HG02943 (cell line): ENCODE results near the gene ADRA2B.

ENCODE experiments used
- ATAC-seq: cut with Tn5 transposase; IDR thresholded peaks from one replicate; pipeline ENCODE4 v1.9.1; 2021; ENCODE audit warnings: mild to moderate bottlenecking, low read depth, moderate library complexity; ENCODE audit not compliant: unreplicated experiment

Gene ADRA2B

DNA sequence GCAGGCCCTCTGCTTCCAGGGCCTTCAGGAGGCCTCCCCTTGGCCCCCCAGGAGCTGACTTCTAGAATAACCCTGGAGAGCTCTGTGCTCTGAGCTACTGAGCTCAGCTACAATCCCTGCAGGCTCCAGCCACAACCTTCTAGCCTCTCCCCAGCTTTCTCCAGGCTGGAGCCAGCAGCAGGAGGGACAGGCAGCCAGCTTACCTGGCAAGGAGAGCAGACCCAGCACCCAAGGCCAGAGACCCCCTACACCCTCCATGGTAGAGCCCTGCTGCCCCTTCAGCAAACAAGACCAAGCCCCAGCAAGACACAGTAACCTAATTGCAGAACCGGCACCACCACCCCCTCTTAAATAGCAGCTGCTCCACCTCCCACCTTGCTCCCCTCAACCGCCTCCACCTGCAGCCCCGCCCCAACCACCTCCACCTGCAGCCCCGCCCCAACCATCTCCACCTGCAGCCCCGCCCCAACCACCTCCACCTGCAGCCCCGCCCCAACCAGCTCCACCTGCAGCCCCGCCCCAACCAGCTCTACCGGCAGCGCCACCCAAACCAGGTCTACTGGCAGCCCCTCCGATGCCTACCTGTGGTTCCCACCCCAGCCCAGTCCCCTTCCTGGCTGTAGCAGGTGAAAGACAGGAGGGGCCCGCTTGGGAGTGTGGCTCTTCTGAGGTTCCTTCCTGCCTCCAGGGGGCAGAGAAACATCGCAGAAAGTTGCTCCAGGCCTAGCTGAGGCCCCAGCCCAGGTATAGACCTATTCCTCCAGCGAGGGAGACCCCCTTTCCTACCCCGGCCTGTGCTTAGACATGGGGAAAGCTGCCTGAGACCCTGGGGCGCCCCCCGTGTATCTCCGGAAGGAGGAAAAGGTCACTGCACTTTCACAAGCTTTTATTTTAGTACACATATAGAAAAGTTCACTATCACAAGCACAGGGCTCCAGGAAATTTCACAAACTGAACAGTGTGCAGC, 22.1 kb upstream of the ADRA2B start, which contains the start of gene ASTL:
TSS of gene ASTL (minus strand) at position 324 of the 967 bp plus-strand sequence. CDS start at position 258, 66 bp downstream.
- ATAC-seq = no peak

DNA sequence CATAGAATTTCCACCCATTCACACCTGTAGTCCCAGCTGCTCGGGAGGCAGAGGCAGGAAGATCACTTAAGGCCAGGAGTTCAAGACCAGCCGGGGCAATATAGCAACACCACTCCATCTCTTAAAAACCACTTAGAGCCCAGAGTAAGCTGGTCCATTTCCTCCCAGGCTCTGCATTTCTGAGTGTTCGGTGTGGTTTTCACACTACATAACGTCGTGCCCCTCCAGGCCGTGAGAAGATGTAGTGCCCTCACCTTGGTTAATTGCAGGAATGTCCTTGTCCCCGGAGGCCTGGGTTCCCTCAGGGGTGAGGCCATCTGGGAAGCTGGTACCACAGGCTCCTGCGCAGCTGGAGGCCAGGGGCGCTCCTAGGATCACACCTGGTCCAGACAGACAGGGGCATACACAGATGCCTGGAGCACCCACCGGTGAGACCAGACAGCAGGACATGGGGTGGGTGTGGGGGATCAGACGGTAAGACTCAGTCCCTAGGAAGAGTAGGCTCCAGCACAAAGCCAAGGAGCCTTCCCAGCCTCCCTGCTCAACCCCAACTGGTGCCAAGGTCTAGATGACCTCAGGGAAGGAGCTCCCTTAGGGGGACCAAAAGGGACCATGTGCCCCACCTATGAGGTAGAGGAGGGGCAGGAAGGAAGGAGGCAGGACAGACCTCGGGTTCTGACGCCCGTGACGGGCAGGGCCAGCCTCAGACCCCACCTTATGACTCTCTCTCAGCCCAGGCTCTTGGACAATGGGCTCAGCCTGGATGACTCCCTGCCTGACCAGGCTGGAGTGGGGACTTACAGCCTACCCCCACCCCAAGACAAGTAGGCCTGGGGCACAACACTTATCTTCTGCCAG, 21.2 kb upstream of the ADRA2B start:
- no peak for ATAC-seq

DNA sequence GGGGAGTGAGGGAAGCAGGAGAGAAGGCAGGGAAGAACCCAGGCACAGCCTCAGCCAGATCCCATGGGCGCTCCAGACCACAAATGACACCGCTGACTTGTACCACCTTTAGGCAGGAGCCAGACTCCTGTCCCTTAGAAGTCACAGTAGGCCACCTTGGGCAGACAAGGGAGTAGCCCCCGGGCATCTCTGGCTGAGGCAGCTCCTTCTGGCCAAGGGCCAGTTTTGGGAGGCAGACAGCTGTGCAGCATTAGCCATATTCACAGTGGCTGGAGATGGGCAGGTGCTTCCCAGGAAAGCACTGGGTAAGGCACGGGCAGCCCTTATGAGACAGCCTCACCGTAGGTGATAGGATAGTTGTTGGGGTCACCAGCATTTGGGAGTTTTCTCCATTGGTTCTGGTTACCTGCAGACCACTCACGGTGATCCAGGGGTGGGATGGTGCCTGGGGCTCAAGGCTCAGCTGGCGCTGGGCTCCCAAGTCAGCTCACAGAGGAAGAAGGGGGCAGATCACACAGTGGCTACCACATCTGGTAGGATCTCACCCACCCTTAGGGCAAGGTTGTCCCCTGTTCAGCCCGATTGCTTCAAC, 19.9 kb upstream of the ADRA2B start:
- ATAC-seq = no peak

DNA sequence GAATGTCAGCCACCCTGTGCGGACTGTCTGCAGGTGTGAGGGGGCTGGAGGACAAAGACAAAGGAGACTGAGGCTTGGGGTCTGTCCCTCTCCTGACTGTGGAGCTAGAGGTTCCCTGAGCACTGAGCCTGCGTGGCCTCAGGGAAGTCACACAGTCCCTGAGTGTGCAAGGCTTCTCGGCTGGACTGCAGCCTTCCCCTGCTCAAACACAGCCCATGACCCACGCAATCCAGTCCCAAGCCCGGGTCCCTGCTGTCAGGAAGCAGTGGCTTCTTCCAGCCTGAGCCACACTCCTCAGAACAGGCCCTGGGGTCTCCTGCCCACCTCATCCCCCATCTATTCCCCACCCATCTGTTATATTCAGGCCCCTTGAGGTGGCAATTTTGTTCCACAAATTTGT, 19.2 kb upstream of the ADRA2B start:
- ATAC-seq = no peak

DNA sequence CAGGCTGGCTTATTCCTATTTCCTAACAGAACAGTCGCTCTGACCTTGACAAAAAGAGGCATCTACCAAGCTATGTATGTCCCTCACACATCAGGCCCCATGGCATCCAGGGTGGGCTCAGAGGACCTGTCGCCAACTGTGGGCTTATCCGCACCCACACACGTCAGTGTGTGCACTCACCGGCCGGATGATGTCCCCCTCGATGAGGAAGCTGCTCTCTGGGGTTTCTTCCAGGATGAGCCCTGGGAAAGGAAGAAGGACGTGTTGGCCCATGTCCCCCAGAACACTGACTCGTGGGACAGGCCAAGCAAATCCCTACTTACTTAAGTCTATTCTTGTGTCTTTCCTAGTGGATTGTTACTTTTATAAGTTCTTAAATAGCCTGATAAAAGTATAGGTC, 18.8 kb upstream of the ADRA2B start:
- no peak for ATAC-seq

DNA sequence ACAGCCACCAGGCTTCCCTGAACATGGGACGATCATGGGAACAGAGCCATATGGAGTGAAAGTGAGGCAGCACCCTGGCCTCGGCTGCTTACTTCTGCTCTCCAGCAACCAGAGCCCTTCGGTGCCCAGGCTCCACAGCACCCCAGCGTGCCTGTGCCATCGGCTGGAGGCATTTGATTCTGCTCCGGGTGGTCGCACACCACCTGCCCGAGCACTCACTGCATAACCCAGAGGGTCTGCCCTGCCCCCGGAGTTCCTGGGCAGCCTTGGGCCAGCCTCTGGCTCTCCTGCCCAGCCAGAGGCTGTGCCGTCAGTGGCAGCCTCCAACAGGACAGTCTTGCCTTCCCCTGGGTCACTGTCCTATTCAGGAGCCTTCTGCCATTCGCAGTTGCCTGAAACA, 18.1 kb upstream of the ADRA2B start:
- no peak for ATAC-seq

DNA sequence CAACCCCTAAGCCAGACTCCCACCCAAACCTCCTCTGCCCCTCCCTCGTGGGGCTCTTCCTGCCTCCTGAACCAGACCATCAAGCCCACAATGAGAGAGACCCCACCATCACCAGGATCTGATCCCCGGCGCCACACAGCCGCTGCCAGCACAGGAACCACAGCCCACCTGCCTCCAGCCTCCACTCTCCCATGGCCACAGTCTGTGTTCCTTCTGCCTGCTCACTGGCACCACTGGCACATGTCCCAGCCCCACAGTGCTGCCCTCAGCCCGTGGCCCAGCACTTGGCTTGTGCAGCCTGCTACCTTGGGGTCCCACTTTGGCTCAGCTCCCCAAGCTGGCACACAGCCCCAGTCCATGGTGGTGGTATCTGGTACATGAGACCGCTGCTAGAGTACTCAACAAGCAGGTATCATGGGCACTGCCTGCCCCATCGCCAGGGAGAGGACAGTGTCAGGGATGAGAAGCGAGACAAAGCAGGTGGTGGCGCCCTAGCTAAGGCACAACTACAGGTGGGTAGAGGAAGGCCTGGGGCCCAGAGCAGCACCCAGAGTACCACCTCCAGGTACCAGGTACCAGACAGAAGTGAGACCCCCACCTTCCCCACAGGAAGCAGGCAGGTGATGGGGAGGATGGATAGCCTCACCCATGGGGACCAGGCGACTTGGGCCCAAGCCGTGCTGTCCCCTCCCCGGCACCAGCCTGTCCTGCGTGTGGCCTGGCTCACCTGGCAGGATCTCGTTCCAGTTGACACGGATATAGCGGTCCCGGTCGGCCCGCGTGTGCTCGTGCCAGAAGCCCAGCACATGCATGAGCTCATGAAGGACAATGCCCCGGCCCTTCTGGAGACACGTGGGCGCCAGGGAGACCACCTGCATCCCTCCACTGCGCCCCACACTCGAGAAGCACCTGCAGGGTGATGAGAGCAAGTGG, 15.7 kb upstream of the ADRA2B start:
- no peak for ATAC-seq

DNA sequence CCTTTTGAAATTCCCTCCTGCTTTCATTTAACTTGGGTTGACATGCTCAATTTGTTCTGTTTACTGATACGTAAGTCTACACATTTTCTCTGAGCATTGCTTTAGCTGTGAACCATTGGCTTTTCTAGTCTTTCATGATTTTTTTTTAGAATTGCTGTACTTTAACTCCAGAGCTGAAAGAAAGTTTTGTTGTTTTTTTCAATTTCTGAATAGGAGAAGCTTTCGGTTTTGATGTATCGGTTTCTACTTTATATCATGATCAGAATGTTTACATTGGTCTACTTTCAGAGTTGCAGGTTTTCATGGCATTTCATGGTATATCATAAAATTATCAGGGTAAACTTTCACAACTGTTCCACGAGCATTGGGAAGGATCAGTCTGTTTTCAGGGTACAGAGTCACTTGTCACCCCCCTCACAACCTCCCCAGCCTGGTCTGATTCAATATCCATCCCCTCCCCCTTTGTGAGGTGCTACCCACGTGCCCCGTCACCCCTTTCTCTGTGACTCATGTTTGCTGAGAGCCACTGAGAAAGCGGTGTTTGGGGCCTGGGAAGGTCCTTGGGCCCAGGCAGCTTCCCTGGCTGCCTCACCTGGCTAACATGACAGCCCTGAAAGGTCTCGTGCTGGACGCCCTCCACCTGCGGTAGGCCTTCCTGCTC, 14.9 kb upstream of the ADRA2B start:
- no peak for ATAC-seq

DNA sequence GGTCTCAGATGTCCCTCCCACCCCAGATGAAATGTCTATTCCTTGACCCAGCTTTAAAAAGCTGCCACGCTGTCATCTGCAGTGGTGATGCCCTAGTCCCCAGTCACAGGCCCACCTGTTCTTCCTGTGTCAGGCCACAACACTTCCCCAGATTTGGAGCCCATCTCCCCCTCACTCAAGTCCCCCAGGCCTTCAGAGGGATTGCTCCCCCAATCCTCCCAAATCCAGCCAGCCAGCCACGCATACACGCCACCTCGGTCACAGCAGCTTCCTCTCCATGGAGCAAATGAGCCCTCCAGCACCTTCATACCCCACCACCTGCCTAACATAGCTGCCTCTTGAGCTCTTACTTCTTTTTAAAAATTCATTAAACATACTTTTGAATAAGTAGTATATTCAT, 14.1 kb upstream of the ADRA2B start:
- no peak for ATAC-seq

DNA sequence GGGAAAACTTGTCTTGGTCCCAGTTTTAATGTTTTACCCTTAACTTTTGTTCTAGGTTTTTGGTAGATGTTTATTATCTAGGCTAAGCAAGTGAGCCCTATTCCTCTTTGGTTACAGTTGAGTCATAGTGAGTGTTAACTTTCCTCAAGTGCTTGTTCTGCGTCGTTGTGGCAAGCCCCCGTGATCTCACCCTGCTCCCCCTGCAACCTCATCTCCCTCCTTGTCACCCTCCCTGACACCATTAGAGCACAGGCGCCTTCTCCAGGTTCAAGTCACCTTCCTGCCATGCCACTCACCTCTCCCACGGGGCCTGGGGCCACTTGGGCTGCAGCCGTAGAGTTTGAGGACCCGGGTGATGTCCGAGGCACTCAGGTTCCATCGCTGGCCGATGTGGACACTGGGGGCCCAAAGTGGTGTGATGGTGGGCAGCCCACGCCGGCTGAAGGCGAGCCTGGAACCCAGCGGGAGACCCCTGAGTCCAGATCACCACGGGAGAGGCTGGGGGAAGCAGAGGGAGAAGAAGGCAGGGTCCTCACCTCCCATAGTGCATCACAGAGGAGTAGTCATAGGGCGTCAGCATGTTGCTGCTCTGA, 13.3 kb upstream of the ADRA2B start:
- ATAC-seq = no peak

DNA sequence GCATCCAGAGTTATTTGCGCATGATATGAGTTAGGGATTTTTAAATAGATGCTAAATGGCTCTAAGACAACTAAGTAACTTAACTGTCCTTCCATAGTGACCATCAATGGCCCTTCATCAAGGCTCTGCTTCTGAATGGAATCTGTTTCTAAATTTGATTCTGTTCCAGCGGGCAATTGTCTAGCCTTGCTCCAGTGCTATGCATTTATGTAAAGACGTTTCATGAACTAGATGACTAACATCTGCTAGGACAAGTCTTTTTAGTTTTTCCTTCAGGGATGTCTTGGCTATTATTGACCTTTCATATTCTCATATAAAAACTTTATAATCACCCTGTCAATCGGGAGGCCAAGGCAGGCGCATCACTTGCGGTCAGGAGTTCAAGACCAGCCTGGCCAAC, 12.1 kb upstream of the ADRA2B start:
- no peak for ATAC-seq

DNA sequence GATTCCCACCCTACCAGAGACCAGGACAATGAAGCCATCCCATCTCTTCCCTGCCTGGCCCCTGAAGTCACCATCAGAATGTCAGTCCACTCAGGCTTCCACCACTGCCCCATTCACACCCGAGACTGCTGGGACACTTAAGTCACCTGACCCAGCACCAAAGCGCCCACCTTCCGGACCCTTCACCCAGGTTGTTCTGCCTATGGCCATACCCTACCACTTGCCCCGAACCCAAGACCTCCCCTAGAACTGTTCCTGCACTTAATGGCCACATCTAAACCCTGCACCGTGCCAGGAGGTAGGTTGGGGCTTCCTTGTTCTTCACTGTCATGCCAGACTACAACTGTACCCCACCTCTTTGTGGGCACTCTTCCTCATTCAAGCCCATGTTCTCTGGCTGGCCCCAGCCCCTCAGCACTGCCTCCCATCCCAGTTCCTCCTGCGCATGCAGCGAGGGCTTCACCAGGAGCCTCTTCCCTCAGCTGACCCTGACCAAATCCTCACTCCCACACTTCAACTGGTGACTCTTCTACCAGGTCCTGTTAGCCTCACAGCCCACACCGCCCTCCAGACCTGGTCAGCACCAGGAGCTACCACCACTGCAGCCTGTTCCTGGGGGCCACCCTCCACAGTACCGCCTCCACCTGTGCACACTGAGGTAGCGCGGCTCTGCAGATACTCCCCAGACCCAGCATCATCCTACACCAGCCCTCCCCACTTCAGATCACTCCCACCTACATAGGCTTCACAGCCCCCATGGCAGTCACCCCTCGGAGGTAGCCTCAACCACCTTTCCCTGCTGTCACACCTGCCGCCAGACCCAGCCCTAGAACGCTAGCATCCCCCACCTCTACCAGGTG, 8.3 kb upstream of the ADRA2B start:
- ATAC-seq = no peak

DNA sequence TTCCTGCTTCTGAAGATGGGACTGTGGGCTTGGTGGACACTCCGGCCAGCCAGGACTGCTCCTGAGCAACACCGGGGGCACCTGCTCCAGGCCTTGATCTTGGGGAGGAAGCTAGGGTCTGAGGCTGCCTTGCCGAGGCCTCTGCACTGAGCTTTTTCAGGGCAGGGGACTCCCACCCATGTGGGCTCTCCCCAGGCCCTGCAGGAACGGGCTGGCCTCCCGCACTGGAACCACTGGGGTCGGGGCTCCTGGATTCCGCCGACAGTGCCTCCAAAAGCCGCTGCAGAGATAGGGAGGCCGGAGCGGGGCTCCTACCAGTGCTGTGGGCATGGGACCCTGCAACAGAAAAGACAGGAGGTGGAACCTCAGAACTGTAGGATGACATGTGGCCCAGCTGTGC, 7.6 kb upstream of the ADRA2B start:
- ATAC-seq = no peak

DNA sequence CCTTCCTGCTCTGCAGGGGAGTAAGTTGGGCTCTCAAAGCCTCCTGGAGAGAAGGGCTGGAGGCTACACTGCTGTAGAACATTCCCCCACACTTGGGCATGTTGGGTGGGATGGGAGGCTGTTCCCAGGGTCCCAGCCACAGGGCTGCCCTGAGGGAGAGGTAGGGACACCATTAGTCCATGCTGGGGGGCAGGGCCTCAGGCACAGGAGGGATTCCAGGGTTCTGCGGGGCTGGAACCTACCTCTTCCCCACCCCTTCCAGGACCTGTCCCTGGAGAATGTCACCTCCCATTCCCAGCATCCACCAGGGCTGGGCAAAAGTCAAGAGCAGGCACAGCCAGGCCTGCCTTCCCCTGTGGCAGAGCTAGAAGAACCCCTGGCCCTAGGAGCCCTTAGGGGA, 6.9 kb upstream of the ADRA2B start:
- no peak for ATAC-seq

DNA sequence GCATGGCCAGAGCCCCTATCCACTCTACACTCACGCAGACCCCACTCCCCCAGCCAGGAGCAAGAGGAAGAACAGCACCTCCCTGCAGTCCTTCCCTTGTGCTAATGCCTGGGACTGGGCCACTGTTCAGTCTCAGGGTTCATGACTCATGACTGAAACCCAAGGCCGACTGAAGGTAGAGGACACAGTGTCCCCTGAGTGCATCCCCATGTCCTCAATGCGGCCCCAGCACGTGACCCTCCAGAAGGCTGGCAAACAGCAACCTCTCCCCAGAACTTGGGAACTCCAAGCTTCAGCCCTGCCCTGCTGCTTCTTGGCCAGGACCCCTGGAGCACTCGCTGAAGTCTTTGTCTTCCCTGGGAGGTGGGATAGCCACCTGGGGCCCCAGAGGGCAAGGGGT, 6.0 kb upstream of the ADRA2B start:
- no peak for ATAC-seq

DNA sequence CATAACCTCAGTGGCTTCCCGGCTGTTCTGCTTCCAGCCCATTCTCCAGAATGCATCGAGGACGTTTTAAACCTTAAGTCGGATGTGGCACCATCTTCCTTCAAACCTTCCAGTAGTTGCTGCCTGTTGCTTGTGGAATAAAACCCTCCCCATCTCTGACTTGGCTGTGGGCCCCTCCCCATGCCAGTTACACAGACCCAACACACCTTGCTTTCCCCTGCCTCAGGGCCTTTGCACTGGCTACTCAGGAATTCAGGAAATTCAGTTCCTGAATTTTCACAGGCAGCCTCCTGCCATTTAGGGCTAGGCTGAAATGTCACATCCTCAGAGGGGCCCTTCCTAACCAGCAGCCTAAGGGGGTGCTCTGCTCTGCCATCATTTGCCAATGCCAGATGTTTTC, 5.0 kb upstream of the ADRA2B start:
- ATAC-seq = no peak

DNA sequence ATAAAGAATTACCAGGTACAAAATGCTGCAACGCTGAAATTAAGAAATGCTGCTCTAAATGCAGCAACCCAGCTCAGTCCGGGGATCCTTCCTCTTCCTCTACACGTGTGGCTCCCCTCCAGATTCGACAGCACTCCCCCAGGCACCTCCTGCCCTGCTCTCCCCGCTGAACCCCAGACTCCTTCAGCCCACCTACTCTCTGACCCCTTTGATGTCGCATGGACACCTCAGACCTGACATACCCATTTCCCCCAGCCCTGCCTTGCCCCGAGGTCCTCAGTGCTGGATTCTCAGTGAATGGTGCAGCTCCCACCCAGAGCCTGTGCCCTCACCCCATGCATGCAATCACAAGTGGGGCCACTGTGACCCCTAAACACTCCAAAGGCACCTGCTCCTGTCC, 4.6 kb upstream of the ADRA2B start:
- no peak for ATAC-seq

DNA sequence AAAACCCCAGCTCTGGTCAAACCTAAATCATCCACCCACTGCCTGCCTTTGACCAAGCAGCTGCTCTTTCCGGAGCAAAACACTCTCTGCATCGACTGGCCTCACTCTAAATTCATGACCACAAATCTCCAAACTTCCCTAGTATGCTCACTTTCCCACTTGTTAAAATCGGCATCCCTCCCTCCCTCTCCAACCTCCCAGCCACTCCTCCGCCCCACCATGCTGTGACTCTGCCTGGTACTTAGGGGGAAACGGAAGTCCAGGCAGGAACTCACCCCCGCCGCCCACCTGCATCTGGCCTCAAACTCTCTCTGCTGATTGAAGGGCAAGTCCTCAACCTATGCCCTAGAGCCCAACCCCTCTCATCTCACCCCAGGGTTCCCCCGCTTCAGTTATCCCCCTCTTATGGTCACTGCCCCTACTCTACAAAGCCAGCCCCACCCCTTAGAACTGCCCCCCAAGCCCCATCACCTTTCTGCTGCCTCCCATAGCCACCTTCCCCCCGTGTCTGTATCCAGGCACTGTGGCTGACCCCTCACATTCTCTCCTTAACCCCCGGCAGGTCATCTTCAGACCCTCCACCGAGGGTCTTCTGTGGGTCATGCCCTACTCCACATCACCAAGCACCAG, 3.8 kb upstream of the ADRA2B start:
- no peak for ATAC-seq
